A673 (cell line): Measurements from ENCODE around the gene CXCL9. TPM values are rescaled to one million over a fixed set of nuclear protein-coding genes. Genes with fewer than 3 reads are reported as not detected.
"Not testable (repeated sequence)": the region's sequence is repeated elsewhere in the genome, so short reads cannot be mapped to it uniquely, and the experiment has no call there.

Experiments used
- BruUV-seq: library from RNA; stranded (reverse); fragments of 400-500 nt; replicated peaks from 2 replicates; lab custom pipeline; 2021; lab: Mats Ljungman, UMichigan
- CTCF ChIA-PET: fragments of 300-600 bp; sonication (Branson Sonifier 250); formaldehyde crosslinking; loops from one replicate; lab custom pipeline; 2022; ENCODE audit warnings: antibody characterized with exemption; lab: Charles Lee
- POLR2A ChIA-PET: fragments of 300-600 bp; sonication (Branson Sonifier 250); formaldehyde crosslinking; loops from one replicate; lab custom pipeline; 2022; ENCODE audit warnings: antibody characterized with exemption; ENCODE audit not compliant: low non-redundant PET; lab: Charles Lee
- DNase-seq: peaks from one replicate; pipeline ENCODE4 v3.0.0-alpha.2; 2015; ENCODE audit warnings: low spot score
- H3K27ac ChIP-seq: fragments of 200-600 bp; sonication (generic); 2 replicates; pipeline ENCODE4 v1.5.1; 2016; ENCODE audit warnings: mixed run types, low read depth, mild to moderate bottlenecking, mixed read lengths, antibody characterized with exemption, low read length; ENCODE audit not compliant: poor library complexity, severe bottlenecking
- H3K27me3 ChIP-seq: fragments of 200-600 bp; sonication (generic); replicated peaks from 2 replicates; pipeline ENCODE4 v1.6.1; 2017; ENCODE audit warnings: mixed run types, low read depth, mild to moderate bottlenecking, mixed read lengths, antibody characterized with exemption, low read length; ENCODE audit not compliant: insufficient read depth, poor library complexity
- H3K36me3 ChIP-seq: fragments of 200-600 bp; sonication (generic); 2 replicates; pipeline ENCODE4 v1.6.1; 2016; ENCODE audit warnings: mixed run types, mild to moderate bottlenecking, mixed read lengths, antibody characterized with exemption, low read length; ENCODE audit not compliant: insufficient read depth, poor library complexity, severe bottlenecking
- H3K4me1 ChIP-seq: fragments of 200-600 bp; sonication (generic); 2 replicates; pipeline ENCODE4 v1.6.1; 2017; ENCODE audit warnings: mixed run types, mild to moderate bottlenecking, mixed read lengths, antibody characterized with exemption, low read length; ENCODE audit not compliant: insufficient read depth, poor library complexity, severe bottlenecking
- H3K4me3 ChIP-seq: fragments of 200-600 bp; sonication (generic); 2 replicates; pipeline ENCODE4 v1.5.1; 2016; ENCODE audit warnings: low read depth, mixed run types, mild to moderate bottlenecking, mixed read lengths, low read length; ENCODE audit not compliant: poor library complexity, severe bottlenecking
- H3K9me3 ChIP-seq: fragments of 200-600 bp; sonication (generic); 2 replicates; pipeline ENCODE4 v1.6.1; 2016; ENCODE audit warnings: mixed run types, low read depth, mild to moderate bottlenecking, mixed read lengths, antibody characterized with exemption, low read length; ENCODE audit not compliant: poor library complexity, severe bottlenecking
- EZH2 ChIP-seq: fragments of 200-600 bp; sonication (generic); IDR thresholded peaks from 2 replicates; pipeline ENCODE4 v1.6.1; 2017; ENCODE audit warnings: borderline replicate concordance, low read depth, mild to moderate bottlenecking, mixed read lengths, antibody characterized with exemption, low read length; ENCODE audit not compliant: poor library complexity, severe bottlenecking
- intact Hi-C: fragments of 100-400 bp; cut with micrococcal nuclease; formaldehyde crosslinking; loops from one replicate; pipeline ENCODE4 v1.10.0; 2022; ENCODE audit not compliant: unreplicated experiment
- total RNA-seq: library from RNA; stranded (reverse); gene quantifications from 2 replicates; pipeline ENCODE4 v1.2.3, GENCODE V29; 2021
- TF ChIP-seq, protein P1 (sequence below): fragments of 300-800, 200-600 bp; sonication (generic); conservative IDR thresholded peaks from 2 replicates; pipeline ENCODE4 v1.5.1; 2017; ENCODE audit warnings: low read depth, mild to moderate bottlenecking, antibody characterized with exemption, low read length, moderate library complexity, mixed read lengths

CXCL9 gene
- total RNA-seq, 1 experiment from 2014 or later: not detected

DNA sequence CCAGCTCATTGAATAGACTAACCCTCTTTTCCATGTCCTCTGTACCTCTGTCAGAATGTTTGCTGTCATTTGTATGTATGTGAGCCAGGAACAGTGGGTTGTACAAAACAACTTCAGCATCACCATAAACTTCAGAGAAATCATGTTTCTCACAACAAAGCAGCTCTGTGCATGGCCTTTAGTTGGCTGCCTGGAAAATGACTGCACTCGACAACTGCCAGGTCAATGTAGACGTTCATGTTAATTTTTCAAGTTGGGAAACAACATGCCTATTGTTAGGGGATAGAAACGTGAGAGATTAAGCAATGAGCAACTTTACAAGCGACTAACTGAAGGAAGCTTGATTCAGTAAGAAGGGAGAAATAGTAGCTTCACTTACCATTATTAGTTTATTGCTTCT is 46.4 kb upstream of the CXCL9 start:
- no peak overlapping the region for H3K27ac ChIP-seq
- no peaks in the 10 kb centered on the region for H3K4me1 ChIP-seq
- no peaks in the 10 kb centered on the region for H3K27me3 ChIP-seq
- DNase-seq: no peak
- BruUV-seq: no TSS peak
- no peaks in the 10 kb centered on the region for H3K36me3 ChIP-seq
- CTCF ChIA-PET: no interaction called here
- no peak overlapping the region for H3K4me3 ChIP-seq
- intact Hi-C loops: no loop called here
- TF ChIP-seq, protein P1, sequence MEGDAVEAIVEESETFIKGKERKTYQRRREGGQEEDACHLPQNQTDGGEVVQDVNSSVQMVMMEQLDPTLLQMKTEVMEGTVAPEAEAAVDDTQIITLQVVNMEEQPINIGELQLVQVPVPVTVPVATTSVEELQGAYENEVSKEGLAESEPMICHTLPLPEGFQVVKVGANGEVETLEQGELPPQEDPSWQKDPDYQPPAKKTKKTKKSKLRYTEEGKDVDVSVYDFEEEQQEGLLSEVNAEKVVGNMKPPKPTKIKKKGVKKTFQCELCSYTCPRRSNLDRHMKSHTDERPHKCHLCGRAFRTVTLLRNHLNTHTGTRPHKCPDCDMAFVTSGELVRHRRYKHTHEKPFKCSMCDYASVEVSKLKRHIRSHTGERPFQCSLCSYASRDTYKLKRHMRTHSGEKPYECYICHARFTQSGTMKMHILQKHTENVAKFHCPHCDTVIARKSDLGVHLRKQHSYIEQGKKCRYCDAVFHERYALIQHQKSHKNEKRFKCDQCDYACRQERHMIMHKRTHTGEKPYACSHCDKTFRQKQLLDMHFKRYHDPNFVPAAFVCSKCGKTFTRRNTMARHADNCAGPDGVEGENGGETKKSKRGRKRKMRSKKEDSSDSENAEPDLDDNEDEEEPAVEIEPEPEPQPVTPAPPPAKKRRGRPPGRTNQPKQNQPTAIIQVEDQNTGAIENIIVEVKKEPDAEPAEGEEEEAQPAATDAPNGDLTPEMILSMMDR: no peak
- TF ChIP-seq EZH2: no peak
- POLR2A ChIA-PET: no interaction called here
- no peaks in the 10 kb centered on the region for H3K9me3 ChIP-seq

DNA sequence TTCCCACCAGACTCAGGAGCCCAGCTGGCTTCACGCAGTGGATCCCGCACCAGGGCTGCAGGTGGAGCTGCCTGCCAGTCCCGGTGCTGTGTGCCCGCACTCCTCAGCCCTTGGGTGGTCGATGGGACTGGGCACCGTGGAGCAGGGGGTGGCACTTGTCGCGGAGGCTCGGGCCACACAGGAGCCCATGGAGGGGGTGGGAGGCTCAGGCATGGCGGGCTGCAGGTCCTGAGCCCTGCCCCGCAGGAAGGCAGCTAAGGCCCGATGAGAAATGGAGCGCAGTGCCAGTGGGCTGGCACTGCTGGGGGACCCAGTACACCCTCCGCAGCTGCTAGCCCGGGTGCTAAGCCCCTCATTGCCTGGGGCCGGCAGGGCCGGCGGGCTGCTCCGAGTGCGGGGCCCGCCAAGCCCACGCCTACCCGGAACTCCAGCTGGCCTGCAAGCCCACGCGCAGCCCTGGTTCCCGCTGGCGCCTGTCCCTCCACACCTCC is 43.3 kb upstream of the CXCL9 start:
- POLR2A ChIA-PET, H3K27ac ChIP-seq, H3K27me3 ChIP-seq, H3K4me1 ChIP-seq, BruUV-seq, H3K36me3 ChIP-seq, DNase-seq, H3K4me3 ChIP-seq, intact Hi-C loops, H3K9me3 ChIP-seq, CTCF ChIA-PET: not testable (repeated sequence)

DNA sequence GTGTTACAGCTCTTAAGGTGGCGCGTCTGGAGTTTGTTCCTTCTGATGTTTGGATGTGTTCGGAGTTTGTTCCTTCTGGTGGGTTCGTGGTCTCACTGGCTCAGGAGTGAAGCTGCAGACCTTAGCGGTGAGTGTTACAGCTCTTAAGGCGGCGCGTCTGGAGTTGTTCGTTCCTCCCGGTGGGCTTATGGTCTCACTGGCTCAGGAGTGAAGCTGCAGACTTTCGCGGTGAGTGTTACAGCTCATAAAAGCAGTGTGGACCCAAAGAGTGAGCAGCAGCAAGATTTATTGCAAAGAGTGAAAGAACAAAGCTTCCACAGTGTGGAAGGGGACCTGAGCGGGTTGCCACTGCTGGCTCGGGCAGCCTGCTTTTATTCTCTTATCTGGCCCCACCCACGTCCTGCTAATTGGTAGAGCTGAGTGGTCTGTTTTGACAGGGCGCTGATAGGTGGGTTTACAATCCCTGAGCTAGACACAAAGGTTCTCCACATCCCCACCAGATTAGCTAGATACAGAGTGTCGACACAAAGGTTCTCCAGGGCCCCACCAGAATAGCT is 42.6 kb upstream of the CXCL9 start:
- DNase-seq, intact Hi-C loops, CTCF ChIA-PET, H3K36me3 ChIP-seq, BruUV-seq, H3K4me1 ChIP-seq, H3K27me3 ChIP-seq, POLR2A ChIA-PET, H3K27ac ChIP-seq, H3K4me3 ChIP-seq, H3K9me3 ChIP-seq: not testable (repeated sequence)

DNA sequence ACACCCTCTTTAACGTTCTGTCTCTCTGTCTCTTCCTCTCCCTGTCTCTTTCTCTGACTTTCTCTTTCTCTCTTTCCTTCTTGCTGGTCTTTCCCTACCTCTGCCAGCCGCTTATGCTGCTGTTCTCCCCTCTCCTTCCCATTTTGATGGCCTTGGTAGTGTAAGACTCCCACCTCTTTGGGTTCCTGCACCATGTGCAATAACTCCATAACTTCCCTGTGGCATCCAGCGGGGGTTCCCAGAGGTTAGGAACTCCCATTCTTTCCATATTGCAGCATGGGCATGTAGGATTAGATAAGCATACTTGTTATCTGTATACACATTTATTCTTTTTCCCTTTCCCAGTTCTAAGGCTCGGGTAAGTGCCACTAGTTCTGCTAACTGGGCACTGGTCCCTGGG is 37.4 kb upstream of the CXCL9 start:
- H3K9me3 ChIP-seq, H3K36me3 ChIP-seq, H3K27ac ChIP-seq, H3K27me3 ChIP-seq, DNase-seq, CTCF ChIA-PET, H3K4me1 ChIP-seq, H3K4me3 ChIP-seq, POLR2A ChIA-PET, BruUV-seq, intact Hi-C loops: not testable (repeated sequence)

DNA sequence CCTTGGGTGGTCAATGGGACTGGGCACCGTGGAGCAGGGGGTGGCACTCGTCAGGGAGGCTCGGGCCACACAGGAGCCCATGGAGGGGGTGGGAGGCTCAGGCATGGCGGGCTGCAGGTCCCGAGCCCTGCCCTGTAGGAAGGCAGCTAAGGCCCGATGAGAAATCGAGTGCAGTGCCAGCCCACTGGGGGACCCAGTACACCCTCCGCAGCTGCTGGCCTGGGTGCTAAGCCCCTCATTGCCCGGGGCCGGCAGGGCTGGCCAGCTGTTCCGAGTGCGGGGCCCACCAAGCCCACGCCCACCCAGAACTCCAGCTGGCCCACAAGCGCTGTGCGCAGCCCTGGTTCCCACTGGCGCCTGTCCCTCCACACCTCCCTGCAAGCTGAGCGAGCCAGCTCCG is 36.0 kb upstream of the CXCL9 start:
- H3K36me3 ChIP-seq, intact Hi-C loops, H3K4me1 ChIP-seq, H3K27ac ChIP-seq, H3K4me3 ChIP-seq, H3K27me3 ChIP-seq, CTCF ChIA-PET, BruUV-seq, DNase-seq, H3K9me3 ChIP-seq: not testable (repeated sequence)
- POLR2A ChIA-PET: interaction anchor here (0.6 kb wide), 1 partner anchor 58 kb away, joined by 3 read pairs; no protein-coding TSS in a partner anchor

DNA sequence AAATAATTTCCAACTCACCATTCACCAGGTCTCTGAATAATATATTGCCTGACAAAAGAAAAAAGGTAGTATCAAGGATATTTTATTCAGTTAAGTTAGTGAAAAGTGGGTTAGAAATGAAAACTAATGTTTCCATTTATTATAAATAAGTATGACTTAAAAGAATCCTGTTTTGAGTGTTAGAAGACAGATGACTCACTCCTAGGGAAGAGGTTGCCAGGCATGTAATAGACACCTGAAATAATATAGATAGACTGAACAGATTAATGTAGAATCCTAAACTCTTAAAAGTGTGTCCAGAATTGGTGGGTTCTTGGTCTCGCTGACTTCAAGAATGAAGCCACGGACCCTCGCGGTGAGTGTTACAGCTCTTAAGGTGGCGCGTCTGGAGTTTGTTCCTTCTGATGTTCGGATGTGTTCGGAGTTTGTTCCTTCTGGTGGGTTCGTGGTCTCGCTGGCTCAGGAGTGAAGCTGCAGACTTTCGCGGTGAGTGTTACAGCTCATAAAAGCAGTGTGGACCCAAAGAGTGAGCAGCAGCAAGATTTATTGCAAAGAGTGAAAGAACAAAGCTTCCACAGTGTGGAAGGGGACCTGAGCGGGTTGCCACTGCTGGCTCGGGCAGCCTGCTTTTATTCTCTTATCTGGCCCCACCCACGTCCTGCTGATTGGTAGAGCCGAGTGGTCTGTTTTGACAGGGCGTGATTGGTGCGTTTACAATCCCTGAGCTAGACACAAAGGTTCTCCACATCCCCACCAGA is 35.1 kb upstream of the CXCL9 start:
- H3K36me3 ChIP-seq, BruUV-seq, CTCF ChIA-PET, H3K9me3 ChIP-seq, intact Hi-C loops, H3K4me3 ChIP-seq, H3K27ac ChIP-seq, H3K27me3 ChIP-seq, POLR2A ChIA-PET, DNase-seq, H3K4me1 ChIP-seq: not testable (repeated sequence)
